ENCODE data around the gene GPX5.
"Not testable (repeated sequence)": the region's sequence is repeated elsewhere in the genome, so short reads cannot be mapped to it uniquely, and the experiment has no call there.

Gene GPX5

GRCh38 chr6:28496099-28496779, 29.4 kb upstream of the GPX5 start:
- in situ Hi-C loops (cut with HindIII; ENCODE audit: low pct_ligation_motif_present, low sequenced_read_pairs): no loop called here
- TF ChIP-seq CTCF (IDR thresholded peaks at IDR 0.05; ENCODE audit: low read depth, low read length, missing control alignments): no peak
- Histone ChIP-seq H3K27me3 (replicated peaks) (no peaks in the 10 kb centered on the region), H3K27ac (no peak overlapping the region), H3K36me3 (replicated peaks) (no peaks in the 10 kb centered on the region), H3K4me3 (ENCODE audit: low read depth, low read length) (no peak overlapping the region)
- DNase-seq: no peak

GRCh38 chr6:28497306-28497705, 28.4 kb upstream of the GPX5 start:
- no peaks in the 10 kb centered on the region for H3K27me3 ChIP-seq (replicated peaks)

GRCh38 chr6:28497893-28498292, 27.8 kb upstream of the GPX5 start:
- H3K27me3 ChIP-seq (replicated peaks): no peaks in the 10 kb centered on the region
- H3K4me3 ChIP-seq (ENCODE audit: low read depth, low read length): no peak overlapping the region
- H3K27ac ChIP-seq: no peak overlapping the region
- TF ChIP-seq CTCF (IDR thresholded peaks at IDR 0.05; ENCODE audit: low read depth, low read length, missing control alignments): no peak
- in situ Hi-C loops (cut with HindIII; ENCODE audit: low pct_ligation_motif_present, low sequenced_read_pairs): no loop called here
- no peak for DNase-seq
- no peaks in the 10 kb centered on the region for H3K36me3 ChIP-seq (replicated peaks)

More at GRCh38 chr6:28497306-28497705, 28.4 kb upstream of the GPX5 start:
- DNase-seq: no peak
- no peaks in the 10 kb centered on the region for H3K36me3 ChIP-seq (replicated peaks)
- no peak overlapping the region for H3K4me3 ChIP-seq (ENCODE audit: low read depth, low read length)
- no peak for TF ChIP-seq CTCF (IDR thresholded peaks at IDR 0.05; ENCODE audit: low read depth, low read length, missing control alignments)
- no peak overlapping the region for H3K27ac ChIP-seq
- in situ Hi-C loops (cut with HindIII; ENCODE audit: low pct_ligation_motif_present, low sequenced_read_pairs): no loop called here

GRCh38 chr6:28501259-28501658, 24.4 kb upstream of the GPX5 start:
- Histone ChIP-seq H3K4me3 (ENCODE audit: low read depth, low read length) (no peak overlapping the region), H3K27ac (no peak overlapping the region), H3K36me3 (replicated peaks) (no peaks in the 10 kb centered on the region), H3K27me3 (replicated peaks) (no peaks in the 10 kb centered on the region)
- no peak for DNase-seq
- no peak for TF ChIP-seq CTCF (IDR thresholded peaks at IDR 0.05; ENCODE audit: low read depth, low read length, missing control alignments)
- in situ Hi-C loops (cut with HindIII; ENCODE audit: low pct_ligation_motif_present, low sequenced_read_pairs): no loop called here

- in situ Hi-C loops (cut with HindIII; ENCODE audit: low pct_ligation_motif_present, low sequenced_read_pairs); H3K27ac ChIP-seq; DNase-seq; H3K36me3 ChIP-seq (replicated peaks); H3K4me3 ChIP-seq (ENCODE audit: low read depth, low read length); H3K27me3 ChIP-seq (replicated peaks): not testable (repeated sequence)
These were observed 23.5 kb upstream of the GPX5 start for GRCh38 chr6:28502136-28502535.

- in situ Hi-C loops (cut with HindIII; ENCODE audit: low pct_ligation_motif_present, low sequenced_read_pairs); H3K4me3 ChIP-seq (ENCODE audit: low read depth, low read length); DNase-seq; H3K36me3 ChIP-seq (replicated peaks); H3K27me3 ChIP-seq (replicated peaks); H3K27ac ChIP-seq: not testable (repeated sequence)
These were observed 22.9 kb upstream of the GPX5 start for GRCh38 chr6:28502709-28503305.

- DNase-seq: no peak
- no peak overlapping the region for H3K4me3 ChIP-seq (ENCODE audit: low read depth, low read length)
- no peaks in the 10 kb centered on the region for H3K36me3 ChIP-seq (replicated peaks)
- no peaks in the 10 kb centered on the region for H3K27me3 ChIP-seq (replicated peaks)
- H3K27ac ChIP-seq: no peak overlapping the region
- in situ Hi-C loops (cut with HindIII; ENCODE audit: low pct_ligation_motif_present, low sequenced_read_pairs): no loop called here
- no peak for TF ChIP-seq CTCF (IDR thresholded peaks at IDR 0.05; ENCODE audit: low read depth, low read length, missing control alignments)
These were observed 19.9 kb upstream of the GPX5 start for GRCh38 chr6:28505733-28506132.

All from brain microvascular endothelial cell (primary cell).